Keratinocyte (primary cell): ENCODE measurements around the gene FHIT. TPM values are rescaled to one million over a fixed set of nuclear protein-coding genes. Genes with fewer than 3 reads are reported as not detected.

ENCODE experiments used
- DNase-seq: peaks from one replicate; pipeline ENCODE4 v3.0.0-alpha.2; 2011; ENCODE audit warnings: low read depth, missing footprints, low spot score
- FAIRE-seq: peaks from 2 replicates; lab custom pipeline; 2011; peaks lifted over from hg19 to GRCh38; lab: Jason Lieb, UNC
- H2AFZ ChIP-seq: 2 replicates; pipeline ENCODE4 v1.6.0; 2012; ENCODE audit warnings: low read length, control low read depth, inconsistent platforms; ENCODE audit not compliant: control insufficient read depth
- H3K27ac ChIP-seq: 2 replicates; pipeline ENCODE4 v1.5.1; 2011; ENCODE audit warnings: low read length; ENCODE audit not compliant: control insufficient read depth, insufficient read depth
- H3K27me3 ChIP-seq: 3 replicates; pipeline ENCODE4 v1.6.0; 2011; ENCODE audit warnings: low read length; ENCODE audit not compliant: control insufficient read depth, insufficient read depth; ENCODE audit errors: extremely low read depth
- H3K36me3 ChIP-seq, 2 experiments: 2 replicates in 1 of 2; 3 replicates in 1 of 2; pipeline ENCODE4 v1.5.1; 2011; ENCODE audit warnings: low read length in 2 of 2, mild to moderate bottlenecking in 1 of 2; ENCODE audit not compliant: control insufficient read depth in 2 of 2, insufficient read depth in 2 of 2; ENCODE audit errors: extremely low read depth in 1 of 2
- H3K4me1 ChIP-seq: 3 replicates; pipeline ENCODE4 v1.5.1; 2011; ENCODE audit warnings: low read length; ENCODE audit not compliant: control insufficient read depth, insufficient read depth; ENCODE audit errors: extremely low read depth
- H3K4me2 ChIP-seq: 3 replicates; pipeline ENCODE4 v1.6.0; 2011; ENCODE audit warnings: low read depth, low read length; ENCODE audit not compliant: control insufficient read depth, insufficient read depth; ENCODE audit errors: extremely low read depth
- H3K4me3 ChIP-seq, 3 experiments: fragments of 200-600 bp in 1 of 3; sonication (generic) in 1 of 3; 2 replicates in 2 of 3; 3 replicates in 1 of 3; pipeline ENCODE4 v1.5.1; 2011 to 2016; ENCODE audit warnings: low read length in 3 of 3, mild to moderate bottlenecking in 3 of 3, control low read depth in 2 of 3, inconsistent platforms in 1 of 3, low read depth in 1 of 3, mixed read lengths in 1 of 3, mixed run types in 1 of 3, moderate library complexity in 1 of 3; ENCODE audit not compliant: control insufficient read depth in 2 of 3, insufficient read depth in 2 of 3; ENCODE audit errors: extremely low read depth in 1 of 3
- H3K79me2 ChIP-seq: 2 replicates; pipeline ENCODE4 v1.6.0; 2012; ENCODE audit warnings: low read length; ENCODE audit not compliant: control insufficient read depth, insufficient read depth
- H3K9ac ChIP-seq: 3 replicates; pipeline ENCODE4 v1.6.0; 2011; ENCODE audit warnings: low read length; ENCODE audit not compliant: control insufficient read depth, insufficient read depth; ENCODE audit errors: extremely low read depth
- H3K9me1 ChIP-seq: 3 replicates; pipeline ENCODE4 v1.6.0; 2011; ENCODE audit warnings: low read length; ENCODE audit not compliant: control insufficient read depth, insufficient read depth; ENCODE audit errors: extremely low read depth
- H3K9me3 ChIP-seq: 2 replicates; pipeline ENCODE4 v1.5.1; 2012; ENCODE audit warnings: low read depth, low read length; ENCODE audit not compliant: control insufficient read depth
- H4K20me1 ChIP-seq: 3 replicates; pipeline ENCODE4 v1.6.0; 2011; ENCODE audit warnings: low read length; ENCODE audit not compliant: control insufficient read depth, insufficient read depth; ENCODE audit errors: extremely low read depth
- EZH2 ChIP-seq: IDR thresholded peaks from one replicate; pipeline ENCODE4 v1.6.1; 2012; ENCODE audit warnings: inconsistent platforms, mild to moderate bottlenecking, low read length, moderate library complexity
- dilution Hi-C: fragments of 300-500 bp; cut with MboI; formaldehyde crosslinking; loops from one replicate; pipeline ENCODE4 v1.7.0; 2020; ENCODE audit warnings: low sequenced_read_pairs; ENCODE audit not compliant: extremely low pct_ligation_motif_present
- polyA plus RNA-seq, 5 experiments: library from polyadenylated mRNA; depleted of rRNA in 3 of 5; stranded (reverse) in 3 of 5; stranded (forward) in 1 of 5; unstranded in 1 of 5; fragments of >200 nt; gene quantifications; 1 replicate in 1 of 5; 2 replicates in 3 of 5; 3 replicates in 1 of 5; pipeline versions ENCODE4 v1.2.1 to v1.2.3, GENCODE V29; 2011 to 2012; ENCODE audit warnings: missing spikeins in 2 of 5, low read depth in 1 of 5, low replicate concordance in 1 of 5
- TF ChIP-seq, protein P1 (sequence below), 3 experiments: IDR thresholded peaks in 1 of 3; conservative IDR thresholded peaks in 1 of 3; optimal IDR thresholded peaks in 1 of 3; 2 replicates in 2 of 3; 3 replicates in 1 of 3; pipeline versions ENCODE3 to v1.5.1; 2011; ENCODE audit warnings: low read length in 3 of 3, mild to moderate bottlenecking in 3 of 3, moderate library complexity in 2 of 3, control low read depth in 1 of 3, inconsistent platforms in 1 of 3; ENCODE audit not compliant: insufficient read depth in 2 of 3; ENCODE audit errors: extremely low read depth in 1 of 3

FHIT gene
- polyA plus RNA-seq, 1 donor (not counting 4 experiments of a cell fraction or from before 2014, with no cell fraction given), result 2.2 TPM

DNA sequence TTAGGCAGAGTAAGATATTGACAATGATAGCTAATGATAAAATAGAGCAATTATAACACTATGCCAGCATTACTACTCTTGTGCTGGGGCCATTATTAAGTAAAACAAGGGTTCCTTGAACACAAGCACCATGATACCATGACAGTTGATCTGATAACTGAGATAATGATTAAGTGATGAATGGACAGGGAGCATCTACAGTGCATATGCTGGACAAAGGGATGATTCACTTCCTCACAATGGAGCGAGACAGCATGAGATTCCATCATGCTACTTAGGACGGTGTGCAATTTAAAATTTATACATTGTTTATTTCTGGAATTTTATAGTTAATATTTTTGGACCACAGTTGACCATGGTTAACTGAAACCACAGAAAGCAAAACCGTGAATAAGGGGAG is 156.6 kb downstream of the FHIT start:
- no peaks in the 10 kb centered on the region for H3K4me1 ChIP-seq
- no peak overlapping the region for H3K9ac ChIP-seq
- H3K36me3 ChIP-seq, result no peaks in the 10 kb centered on the region
- H2AFZ ChIP-seq, result no peak overlapping the region
- no peak overlapping the region for H3K4me2 ChIP-seq
- H3K27me3 ChIP-seq, result no peaks in the 10 kb centered on the region
- DNase-seq, result no peak
- H3K4me3 ChIP-seq, result no peak overlapping the region
- dilution Hi-C loops, result no loop called here
- H3K9me1 ChIP-seq, result no peaks in the 10 kb centered on the region
- H4K20me1 ChIP-seq, result no peaks in the 10 kb centered on the region
- H3K79me2 ChIP-seq, result no peaks in the 10 kb centered on the region
- H3K27ac ChIP-seq, result no peak overlapping the region
- no peak for FAIRE-seq
- no peaks in the 10 kb centered on the region for H3K9me3 ChIP-seq
- TF ChIP-seq EZH2, result no peak
- TF ChIP-seq, protein P1, sequence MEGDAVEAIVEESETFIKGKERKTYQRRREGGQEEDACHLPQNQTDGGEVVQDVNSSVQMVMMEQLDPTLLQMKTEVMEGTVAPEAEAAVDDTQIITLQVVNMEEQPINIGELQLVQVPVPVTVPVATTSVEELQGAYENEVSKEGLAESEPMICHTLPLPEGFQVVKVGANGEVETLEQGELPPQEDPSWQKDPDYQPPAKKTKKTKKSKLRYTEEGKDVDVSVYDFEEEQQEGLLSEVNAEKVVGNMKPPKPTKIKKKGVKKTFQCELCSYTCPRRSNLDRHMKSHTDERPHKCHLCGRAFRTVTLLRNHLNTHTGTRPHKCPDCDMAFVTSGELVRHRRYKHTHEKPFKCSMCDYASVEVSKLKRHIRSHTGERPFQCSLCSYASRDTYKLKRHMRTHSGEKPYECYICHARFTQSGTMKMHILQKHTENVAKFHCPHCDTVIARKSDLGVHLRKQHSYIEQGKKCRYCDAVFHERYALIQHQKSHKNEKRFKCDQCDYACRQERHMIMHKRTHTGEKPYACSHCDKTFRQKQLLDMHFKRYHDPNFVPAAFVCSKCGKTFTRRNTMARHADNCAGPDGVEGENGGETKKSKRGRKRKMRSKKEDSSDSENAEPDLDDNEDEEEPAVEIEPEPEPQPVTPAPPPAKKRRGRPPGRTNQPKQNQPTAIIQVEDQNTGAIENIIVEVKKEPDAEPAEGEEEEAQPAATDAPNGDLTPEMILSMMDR (optimal IDR thresholded peaks at IDR 0.05 in 1 of 3, IDR thresholded peaks at IDR 0.05 in 1 of 3, conservative IDR thresholded peaks at IDR 0.05 in 1 of 3; ENCODE audit: extremely low read depth in 1 of 3, insufficient read depth in 2 of 3, low read length in 3 of 3), result no peak

DNA sequence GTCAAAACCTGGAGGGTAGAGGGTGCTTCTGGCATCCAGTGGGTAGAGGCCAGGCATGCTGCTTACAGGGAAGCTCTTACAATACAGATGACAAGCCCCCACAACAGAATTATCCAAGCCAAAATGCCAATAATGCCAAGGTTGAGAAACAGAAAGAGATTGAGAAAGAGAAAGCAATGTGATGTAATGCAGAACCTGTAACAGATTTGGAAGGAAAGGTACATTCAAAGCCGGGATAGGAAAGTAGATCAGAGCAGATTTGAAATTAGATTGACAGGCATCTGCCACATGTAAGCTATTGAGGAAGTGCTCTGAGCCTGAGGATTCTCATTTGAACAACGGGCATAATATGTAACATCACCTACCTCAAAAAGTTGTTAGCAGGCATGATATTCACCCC is 157.9 kb downstream of the FHIT start:
- no peak overlapping the region for H2AFZ ChIP-seq
- no peaks in the 10 kb centered on the region for H3K4me1 ChIP-seq
- TF ChIP-seq, protein P1 (optimal IDR thresholded peaks at IDR 0.05 in 1 of 3, IDR thresholded peaks at IDR 0.05 in 1 of 3, conservative IDR thresholded peaks at IDR 0.05 in 1 of 3; ENCODE audit: extremely low read depth in 1 of 3, insufficient read depth in 2 of 3, low read length in 3 of 3), result no peak
- TF ChIP-seq EZH2, result no peak
- H3K4me3 ChIP-seq, result no peak overlapping the region
- no peaks in the 10 kb centered on the region for H3K36me3 ChIP-seq
- no peak overlapping the region for H3K27ac ChIP-seq
- H3K9me3 ChIP-seq, result no peaks in the 10 kb centered on the region
- no peak for FAIRE-seq
- no peak overlapping the region for H3K4me2 ChIP-seq
- no peaks in the 10 kb centered on the region for H3K27me3 ChIP-seq
- H4K20me1 ChIP-seq, result no peaks in the 10 kb centered on the region
- DNase-seq, result no peak
- H3K79me2 ChIP-seq, result no peaks in the 10 kb centered on the region
- no peak overlapping the region for H3K9ac ChIP-seq
- dilution Hi-C loops, result no loop called here
- no peaks in the 10 kb centered on the region for H3K9me1 ChIP-seq
